Breast epithelium (tissue), 4 donors: ENCODE data around the gene TASP1. TPM values are rescaled to one million over a fixed set of nuclear protein-coding genes. Genes with fewer than 3 reads are reported as not detected.

Experiments
- DNase-seq, 2 donors: peaks; one replicate each; pipeline ENCODE4 v3.0.0-alpha.2; 2019; ENCODE audit warnings: low spot score in 2 of 2
- H3K27ac ChIP-seq, 2 donors: fragments of 200-600 bp; sonication (generic) in 1 of 2; one replicate each; pipeline ENCODE4 v1.5.1; 2016 to 2019; ENCODE audit warnings: mild to moderate bottlenecking in 1 of 2
- H3K27me3 ChIP-seq, 2 donors: fragments of 200-600 bp; sonication (generic) in 1 of 2; one replicate each; pipeline versions ENCODE4 v1.5.1 to v1.6.0; 2017 to 2019; ENCODE audit warnings: control low read depth in 1 of 2, mild to moderate bottlenecking in 1 of 2
- H3K36me3 ChIP-seq: fragments of 200-600 bp; one replicate; pipeline ENCODE4 v1.5.1; 2019
- H3K4me1 ChIP-seq, 2 donors: fragments of 200-600 bp; sonication (generic); one replicate each; pipeline ENCODE4 v1.5.1; 2016 to 2019; ENCODE audit warnings: control low read depth in 1 of 2
- H3K4me3 ChIP-seq, 3 donors: fragments of 200-600 bp; sonication (generic); 1 replicate in 2 of 3; 2 replicates in 1 of 3; pipeline ENCODE4 v1.5.1; 2016 to 2019; ENCODE audit warnings: mild to moderate bottlenecking in 3 of 3, moderate library complexity in 2 of 3
- H3K9me3 ChIP-seq, 2 donors: fragments of 200-600 bp; sonication (generic) in 1 of 2; one replicate each; pipeline ENCODE4 v1.5.1; 2016 to 2019; ENCODE audit warnings: control low read depth in 1 of 2
- CTCF ChIP-seq, 3 donors: fragments of 450-650 bp; IDR thresholded peaks; one replicate each; pipeline ENCODE4 v1.5.1; 2016 to 2017; ENCODE audit warnings: antibody characterized with exemption in 3 of 3, mild to moderate bottlenecking in 3 of 3, moderate library complexity in 3 of 3
- POLR2A ChIP-seq: fragments of 450-650 bp; IDR thresholded peaks from one replicate; pipeline ENCODE4 v1.6.1; 2016; ENCODE audit warnings: antibody characterized with exemption, mild to moderate bottlenecking, moderate library complexity
- POLR2AphosphoS5 ChIP-seq, 3 donors: sonication (generic); formaldehyde crosslinking; IDR thresholded peaks; one replicate each; pipeline ENCODE4 v1.6.1; 2017; ENCODE audit warnings: antibody characterized with exemption in 3 of 3
- intact Hi-C: fragments of 100-400 bp; cut with DNase I; formaldehyde crosslinking; loops from one replicate; pipeline ENCODE4 v1.15.1; 2023; ENCODE audit warnings: low total_unique reads
- total RNA-seq, 3 donors: library from RNA; depleted of rRNA; stranded (reverse); fragments of >200 nt; gene quantifications; one replicate each; pipeline ENCODE4 v1.1.0, GENCODE V29; 2016

TASP1 gene
- total RNA-seq, 3 donors from 2014 or later, result 12.0 to 26.1 (median 19.0) TPM

GRCh38 chr20:13348311-13349234 is 290.2 kb downstream of the TASP1 start:
- intact Hi-C loops, result no loop called here
- Histone ChIP-seq H3K27ac (peak overlapping the region; percentile 64 to 75), H3K36me3 (no peaks in the 10 kb centered on the region), H3K4me3 (peak overlapping the region in 1 of 3 donors; percentile 37), H3K4me1 (peaks cover 0 to 4% of the 10 kb centered on the region in 2 donors), H3K27me3 (no peaks in the 10 kb centered on the region), H3K9me3 (no peaks in the 10 kb centered on the region)
- DNase-seq, result peak in 1 of 2 donors; percentile 48
- TF ChIP-seq POLR2A, result no peak
- no peak for TF ChIP-seq CTCF (IDR thresholded peaks at IDR 0.05)
- TF ChIP-seq POLR2AphosphoS5 (IDR thresholded peaks at IDR 0.05), result no peak

DNA sequence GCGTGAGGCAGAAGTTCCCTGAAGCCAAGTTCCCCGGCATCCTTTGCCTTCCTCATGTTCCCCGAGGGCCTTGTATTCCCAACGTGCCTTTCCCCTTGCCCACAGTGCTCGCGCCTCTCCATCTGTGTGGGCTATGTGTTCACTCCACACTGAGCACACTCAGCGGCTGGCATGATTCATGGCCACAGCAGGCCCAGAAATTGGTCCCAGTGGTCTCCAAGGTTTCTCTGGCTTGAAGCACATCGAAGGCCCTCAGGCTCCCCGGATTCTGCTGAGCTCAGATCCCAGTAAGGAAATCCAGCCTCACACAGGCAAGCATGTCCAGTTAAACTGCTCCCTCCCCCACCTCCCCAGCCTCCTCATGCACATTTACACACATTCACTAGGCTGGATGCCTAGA is 294.1 kb downstream of the TASP1 start:
- Histone ChIP-seq H3K9me3 (no peaks in the 10 kb centered on the region), H3K27ac (peak overlapping the region; percentile 76 to 85), H3K4me3 (no peak overlapping the region), H3K36me3 (no peaks in the 10 kb centered on the region), H3K27me3 (no peaks in the 10 kb centered on the region), H3K4me1 (peaks cover 0 to 4% of the 10 kb centered on the region in 2 donors)
- TF ChIP-seq CTCF (IDR thresholded peaks at IDR 0.05) (no peak), POLR2A (no peak), POLR2AphosphoS5 (IDR thresholded peaks at IDR 0.05) (no peak)
- no peak for DNase-seq
- intact Hi-C loops, result no loop called here

GRCh38 chr20:13342469-13343242 is 296.1 kb downstream of the TASP1 start:
- no peaks in the 10 kb centered on the region for H3K36me3 ChIP-seq
- peaks cover 0 to 4% of the 10 kb centered on the region in 2 donors for H3K4me1 ChIP-seq
- H3K27ac ChIP-seq, result peak overlapping the region; percentile 76 to 85
- no peak overlapping the region for H3K4me3 ChIP-seq
- H3K27me3 ChIP-seq, result no peaks in the 10 kb centered on the region
- peak in 1 of 2 donors; percentile 87 for DNase-seq
- no peak for TF ChIP-seq POLR2A
- peak in 1 of 3 donors; percentile 24 for TF ChIP-seq POLR2AphosphoS5 (IDR thresholded peaks at IDR 0.05)
- TF ChIP-seq CTCF (IDR thresholded peaks at IDR 0.05), result no peak
- no peaks in the 10 kb centered on the region for H3K9me3 ChIP-seq
- intact Hi-C loops, result no loop called here

- Histone ChIP-seq H3K4me1 (peaks cover 0 to 4% of the 10 kb centered on the region in 2 donors), H3K4me3 (no peak overlapping the region), H3K27ac (peak overlapping the region; percentile 76 to 85), H3K9me3 (no peaks in the 10 kb centered on the region), H3K27me3 (no peaks in the 10 kb centered on the region), H3K36me3 (no peaks in the 10 kb centered on the region)
- DNase-seq, result no peak
- TF ChIP-seq POLR2A (no peak), POLR2AphosphoS5 (IDR thresholded peaks at IDR 0.05) (no peak), CTCF (IDR thresholded peaks at IDR 0.05) (no peak)
- intact Hi-C loops, result no loop called here
Observed at GRCh38 chr20:13341737-13342393, 296.9 kb downstream of the TASP1 start.
